Skeletal muscle tissue (tissue), 5 donors: ENCODE results near the gene AGRN. TPM values are rescaled to one million over a fixed set of nuclear protein-coding genes. Genes with fewer than 3 reads are reported as not detected.
"Not testable (repeated sequence)": the region's sequence is repeated elsewhere in the genome, so short reads cannot be mapped to it uniquely, and the experiment has no call there.

Source experiments
- H3K27ac ChIP-seq: one replicate; pipeline ENCODE4 v1.7.0; 2013; ENCODE audit warnings: mild to moderate bottlenecking, low read depth, low read length, inconsistent platforms
- H3K27me3 ChIP-seq, 3 donors: one replicate each; pipeline ENCODE4 v1.7.0; 2013; ENCODE audit warnings: low read length in 3 of 3; ENCODE audit not compliant: control insufficient read depth in 3 of 3, insufficient read depth in 3 of 3
- H3K36me3 ChIP-seq, 3 donors: one replicate each; pipeline ENCODE4 v1.7.0; 2013; ENCODE audit warnings: low read length in 3 of 3; ENCODE audit not compliant: control insufficient read depth in 3 of 3, insufficient read depth in 3 of 3
- H3K4me1 ChIP-seq, 3 donors: one replicate each; pipeline ENCODE4 v1.7.0; 2013; ENCODE audit warnings: low read length in 3 of 3, mild to moderate bottlenecking in 3 of 3; ENCODE audit not compliant: control insufficient read depth in 3 of 3, insufficient read depth in 3 of 3
- H3K4me3 ChIP-seq, 3 donors: one replicate each; pipeline ENCODE4 v1.7.0; 2013; ENCODE audit warnings: low read length in 3 of 3
- H3K9ac ChIP-seq, 3 donors: one replicate each; pipeline ENCODE4 v1.7.0; 2013; ENCODE audit warnings: low read length in 3 of 3, mild to moderate bottlenecking in 3 of 3, moderate library complexity in 2 of 3, low read depth in 1 of 3
- H3K9me3 ChIP-seq, 3 donors: one replicate each; pipeline ENCODE4 v1.7.0; 2013; ENCODE audit warnings: low read length in 3 of 3; ENCODE audit not compliant: control insufficient read depth in 3 of 3
- small RNA-seq: library from RNA; depleted of rRNA; stranded (forward); fragments of <200 nt; gene quantifications from one replicate; pipeline ENCODE3, GENCODE V24; 2014
- total RNA-seq: library from RNA; depleted of rRNA; stranded (reverse); fragments of >200 nt; gene quantifications from one replicate; pipeline ENCODE4 v1.2.3, GENCODE V29; 2014
- donor health status: Osteomylitis.

Gene AGRN
- total RNA-seq, 1 donor from 2014 or later = 14.6 TPM

DNA sequence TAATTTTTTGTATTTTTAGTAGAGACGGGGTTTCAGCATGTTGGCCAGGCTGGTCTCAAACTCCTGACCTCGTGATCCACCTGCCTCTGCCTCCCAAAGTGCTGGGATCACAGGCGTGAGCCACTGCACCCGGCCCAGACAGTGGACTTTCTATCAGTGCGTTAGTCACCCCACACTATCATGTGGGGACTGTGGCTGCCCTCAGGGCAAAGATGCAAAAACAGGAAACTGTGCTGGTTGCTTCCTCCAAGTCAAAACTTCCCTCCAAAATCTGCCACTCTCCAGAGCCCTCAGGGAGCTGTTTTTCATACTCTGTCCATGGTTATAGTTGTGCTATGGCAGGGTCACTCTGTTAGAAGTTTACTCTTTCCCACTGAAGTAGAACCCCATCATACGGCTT lies 84.2 kb downstream of the AGRN start:
- H3K27me3 ChIP-seq, H3K9ac ChIP-seq, H3K4me1 ChIP-seq, H3K9me3 ChIP-seq, H3K36me3 ChIP-seq, H3K4me3 ChIP-seq, H3K27ac ChIP-seq: not testable (repeated sequence)

Small RNA genes lying within 50 kb of the gene (small RNA-seq; reads per million reads assigned to genes)
- not detected for gene AL645608.3

Other genes starting within 250 kb of the AGRN start
- 3.7 TPM for gene SAMD11, start 96.2 kb upstream of the AGRN start, total RNA-seq
- 47.0 TPM for gene NOC2L, start 60.9 kb upstream of the AGRN start, total RNA-seq
- 1.0 TPM for gene KLHL17, start 59.5 kb upstream of the AGRN start, total RNA-seq
- not detected for gene PLEKHN1, start 53.6 kb upstream of the AGRN start, total RNA-seq
- 3.1 TPM for gene PERM1, start 38.0 kb upstream of the AGRN start, total RNA-seq
- gene HES4, start 20.0 kb upstream of the AGRN start, total RNA-seq = 7.3 TPM
- 23.5 TPM for gene ISG15, start 6.6 kb upstream of the AGRN start, total RNA-seq
- gene RNF223, start 54.2 kb downstream of the AGRN start, total RNA-seq = not detected
- gene C1orf159, start 96.0 kb downstream of the AGRN start, total RNA-seq = 2.1 TPM
- gene TTLL10, start 153.8 kb downstream of the AGRN start, total RNA-seq = not detected
- gene TNFRSF18, start 186.5 kb downstream of the AGRN start, total RNA-seq = 1.6 TPM
- 0.52 TPM for gene TNFRSF4, start 194.0 kb downstream of the AGRN start, total RNA-seq
- 28.2 TPM for gene SDF4, start 211.9 kb downstream of the AGRN start, total RNA-seq
- gene B3GALT6, start 212.1 kb downstream of the AGRN start, total RNA-seq = 10.4 TPM
- gene C1QTNF12, start 226.6 kb downstream of the AGRN start, total RNA-seq = 1.0 TPM